Measurements from ENCODE around the gene TMEM174.

GRCh38 chr5:73150876-73151275 is 22.1 kb upstream of the TMEM174 start:
- no peak for TF ChIP-seq CTCF (IDR thresholded peaks at IDR 0.05)
- TF ChIP-seq POLR2A (IDR thresholded peaks at IDR 0.05) = no peak
- no peak for TF ChIP-seq POLR2AphosphoS5 (IDR thresholded peaks at IDR 0.05)

All from breast epithelium (tissue), 3 donors.